Upper lobe of left lung (tissue), 6 donors: Measurements from ENCODE around the gene FRZB. TPM values are rescaled to one million over a fixed set of nuclear protein-coding genes. Genes with fewer than 3 reads are reported as not detected.

ENCODE experiments used
- ATAC-seq, 2 donors: fragments of 200-7000 bp; cut with Tn5 transposase; one replicate each; pipeline ENCODE4 v1.9.1; 2022; ENCODE audit warnings: mild to moderate bottlenecking in 2 of 2, moderate library complexity in 2 of 2; ENCODE audit not compliant: low FRiP score in 2 of 2
- DNase-seq, 2 donors: peaks; one replicate each; pipeline ENCODE4 v3.0.0-alpha.2; 2019 to 2020
- H3K27ac ChIP-seq, 4 donors: fragments of 200-600 bp; sonication (generic); one replicate each; pipeline ENCODE4 v1.5.1; 2016 to 2019
- H3K27me3 ChIP-seq, 4 donors: fragments of 200-600 bp; sonication (generic); one replicate each; pipeline ENCODE4 v1.5.1; 2017 to 2019
- H3K36me3 ChIP-seq, 4 donors: fragments of 200-600 bp; sonication (generic); one replicate each; pipeline ENCODE4 v1.5.1; 2016 to 2019
- H3K4me1 ChIP-seq, 4 donors: fragments of 200-600 bp; sonication (generic); one replicate each; pipeline ENCODE4 v1.5.1; 2018 to 2019
- H3K4me3 ChIP-seq, 4 donors: fragments of 200-600 bp; sonication (generic); one replicate each; pipeline ENCODE4 v1.5.1; 2017 to 2019; ENCODE audit warnings: mild to moderate bottlenecking in 2 of 4, moderate library complexity in 1 of 4
- H3K9me3 ChIP-seq, 4 donors: fragments of 200-600 bp; sonication (generic); one replicate each; pipeline ENCODE4 v1.5.1; 2018 to 2019
- EP300 ChIP-seq, 4 donors: sonication (generic); formaldehyde crosslinking; IDR thresholded peaks; one replicate each; pipeline ENCODE4 v1.5.1; 2017; ENCODE audit warnings: antibody characterized with exemption in 4 of 4, control low read depth in 2 of 4
- POLR2A ChIP-seq, 4 donors: fragments of 450-650 bp; IDR thresholded peaks; one replicate each; pipeline ENCODE4 v1.5.1; 2016 to 2017; ENCODE audit warnings: antibody characterized with exemption in 4 of 4, mild to moderate bottlenecking in 2 of 4
- POLR2AphosphoS5 ChIP-seq, 2 donors: sonication (generic); formaldehyde crosslinking; IDR thresholded peaks; one replicate each; pipeline ENCODE4 v1.5.1; 2017; ENCODE audit warnings: antibody characterized with exemption in 2 of 2
- WGBS, 2 donors: methylation state at CpG; one replicate each; pipeline ENCODE4 v1.1.5; 2017 to 2018; 5-methylcytosine and 5-hydroxymethylcytosine counted together
- total RNA-seq, 6 donors: library from RNA; depleted of rRNA in 4 of 6; stranded (reverse); fragments of >200 nt in 4 of 6; gene quantifications; one replicate each; pipeline versions ENCODE4 v1.1.0 to v1.2.1, GENCODE V29; 2016 to 2021
- TF ChIP-seq, protein P1 (sequence below), 6 experiments: fragments of 450-650 bp in 4 of 6; fragments of 200-600 bp in 2 of 6; sonication (generic) in 2 of 6; IDR thresholded peaks; one replicate each; pipeline ENCODE4 v1.5.1; 2016 to 2019; ENCODE audit warnings: antibody characterized with exemption in 6 of 6
- donor health status: DM: no; HTN: no; CAD: no; lungs with moderate emphysema.
- donor health status: DM: no; HTN: yes; CAD: no; lungs with severe emphysema.

Gene FRZB
- total RNA-seq, 6 donors from 2014 or later, result 0.39 to 5.7 (median 3.3) TPM; not detected in 1

DNA sequence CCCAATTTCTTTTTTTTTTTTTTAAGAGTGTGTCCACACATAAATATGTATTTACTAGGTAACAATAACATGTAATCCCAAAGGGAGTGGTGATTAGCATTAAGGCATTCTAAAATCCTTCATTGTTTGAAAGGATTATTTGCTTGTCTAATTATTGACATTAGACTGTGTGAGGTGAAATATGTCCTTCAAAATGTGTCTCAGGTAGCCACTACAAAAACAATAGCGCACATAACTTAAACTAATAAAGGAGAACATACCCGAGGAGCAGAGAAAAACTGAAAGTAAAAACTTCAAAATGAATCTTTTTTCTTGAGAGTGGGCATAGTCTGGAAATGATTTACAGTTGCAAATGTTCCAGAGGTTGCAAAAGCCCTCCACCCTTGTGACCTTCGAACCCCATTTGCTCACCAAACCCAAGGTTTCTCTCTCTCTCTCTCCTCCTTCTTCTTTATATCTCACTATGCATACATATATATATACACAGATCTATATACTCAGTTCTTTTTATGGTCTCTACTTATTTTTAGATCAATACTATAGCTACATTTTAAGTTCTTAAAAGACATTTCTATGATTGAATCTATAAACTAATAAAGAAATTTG is 24.4 kb upstream of the FRZB start:
- Histone ChIP-seq H3K27me3 (no peaks in the 10 kb centered on the region), H3K4me3 (no peak overlapping the region), H3K9me3 (no peaks in the 10 kb centered on the region), H3K36me3 (no peaks in the 10 kb centered on the region), H3K27ac (no peak overlapping the region), H3K4me1 (no peaks in the 10 kb centered on the region)
- TF ChIP-seq, protein P1, sequence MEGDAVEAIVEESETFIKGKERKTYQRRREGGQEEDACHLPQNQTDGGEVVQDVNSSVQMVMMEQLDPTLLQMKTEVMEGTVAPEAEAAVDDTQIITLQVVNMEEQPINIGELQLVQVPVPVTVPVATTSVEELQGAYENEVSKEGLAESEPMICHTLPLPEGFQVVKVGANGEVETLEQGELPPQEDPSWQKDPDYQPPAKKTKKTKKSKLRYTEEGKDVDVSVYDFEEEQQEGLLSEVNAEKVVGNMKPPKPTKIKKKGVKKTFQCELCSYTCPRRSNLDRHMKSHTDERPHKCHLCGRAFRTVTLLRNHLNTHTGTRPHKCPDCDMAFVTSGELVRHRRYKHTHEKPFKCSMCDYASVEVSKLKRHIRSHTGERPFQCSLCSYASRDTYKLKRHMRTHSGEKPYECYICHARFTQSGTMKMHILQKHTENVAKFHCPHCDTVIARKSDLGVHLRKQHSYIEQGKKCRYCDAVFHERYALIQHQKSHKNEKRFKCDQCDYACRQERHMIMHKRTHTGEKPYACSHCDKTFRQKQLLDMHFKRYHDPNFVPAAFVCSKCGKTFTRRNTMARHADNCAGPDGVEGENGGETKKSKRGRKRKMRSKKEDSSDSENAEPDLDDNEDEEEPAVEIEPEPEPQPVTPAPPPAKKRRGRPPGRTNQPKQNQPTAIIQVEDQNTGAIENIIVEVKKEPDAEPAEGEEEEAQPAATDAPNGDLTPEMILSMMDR (IDR thresholded peaks at IDR 0.05), result no peak
- no peak for TF ChIP-seq EP300 (IDR thresholded peaks at IDR 0.05)
- no peak for TF ChIP-seq POLR2AphosphoS5 (IDR thresholded peaks at IDR 0.05)
- no peak for TF ChIP-seq POLR2A (IDR thresholded peaks at IDR 0.05)
- ATAC-seq (no peak), DNase-seq (no peak)
- 54 to 65% methylated on average over 3 of the region's 3 CpGs for WGBS, 2 donors

DNA sequence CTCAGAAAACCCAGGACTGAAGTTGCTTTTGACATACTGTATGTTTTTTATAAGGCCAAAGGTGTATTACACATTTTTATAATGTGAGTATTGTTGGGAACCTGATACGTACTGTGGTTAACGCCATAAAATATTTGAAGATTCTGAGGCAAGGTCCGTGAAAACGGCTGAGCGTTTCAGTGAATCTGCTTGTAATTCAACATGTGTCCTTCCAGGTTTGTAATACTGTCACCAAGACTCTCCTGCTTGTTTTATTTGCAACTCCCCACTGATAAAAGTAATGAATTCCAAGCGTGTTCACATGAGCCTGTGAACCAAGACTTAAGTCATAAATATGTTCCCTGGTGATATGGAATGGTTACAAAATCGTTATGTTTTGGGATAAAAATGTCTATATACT is 23.9 kb upstream of the FRZB start:
- no peak for TF ChIP-seq POLR2A (IDR thresholded peaks at IDR 0.05)
- TF ChIP-seq, protein P1 (IDR thresholded peaks at IDR 0.05), result no peak
- no peak for TF ChIP-seq EP300 (IDR thresholded peaks at IDR 0.05)
- DNase-seq, result no peak
- Histone ChIP-seq H3K4me1 (no peaks in the 10 kb centered on the region), H3K27ac (no peak overlapping the region), H3K36me3 (no peaks in the 10 kb centered on the region), H3K27me3 (no peaks in the 10 kb centered on the region), H3K9me3 (no peaks in the 10 kb centered on the region), H3K4me3 (no peak overlapping the region)
- ATAC-seq, result no peak
- 83 to 86% methylated on average over 7 of the region's 7 CpGs for WGBS, 2 donors

- no peak for DNase-seq
- no peaks in the 10 kb centered on the region for H3K27me3 ChIP-seq
- no peak for TF ChIP-seq EP300 (IDR thresholded peaks at IDR 0.05)
- no peak for TF ChIP-seq POLR2AphosphoS5 (IDR thresholded peaks at IDR 0.05)
- TF ChIP-seq, protein P1 (IDR thresholded peaks at IDR 0.05), result no peak
- no peak for TF ChIP-seq POLR2A (IDR thresholded peaks at IDR 0.05)
- no peaks in the 10 kb centered on the region for H3K4me1 ChIP-seq
- no peak for ATAC-seq
- H3K9me3 ChIP-seq, result no peaks in the 10 kb centered on the region
- no peak overlapping the region for H3K27ac ChIP-seq
- WGBS, 2 donors, result 83 to 86% methylated on average over 4 of the region's 4 CpGs
- H3K36me3 ChIP-seq, result no peaks in the 10 kb centered on the region
- H3K4me3 ChIP-seq, result no peak overlapping the region
These were observed 21.4 kb upstream of the FRZB start for GRCh38 chr2:182887753-182888415.

DNA sequence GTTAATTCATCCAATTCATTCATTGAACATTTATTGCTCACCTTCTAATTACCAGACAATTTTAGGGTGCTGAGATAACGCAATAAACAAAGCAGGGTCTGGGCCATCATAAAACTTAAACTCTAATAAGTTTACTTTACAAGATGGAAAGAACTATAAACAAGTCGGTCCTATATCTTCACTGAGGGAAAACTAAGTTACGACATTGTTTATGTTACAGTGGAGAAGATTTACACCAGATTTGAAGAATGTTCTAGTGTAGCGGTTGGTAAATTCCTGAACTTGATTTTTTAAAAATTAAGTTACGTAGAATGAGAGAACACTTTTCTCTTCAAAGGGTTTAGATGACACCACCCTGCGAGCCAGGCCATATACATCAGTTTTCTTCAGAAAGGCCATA is 20.7 kb upstream of the FRZB start:
- TF ChIP-seq POLR2A (IDR thresholded peaks at IDR 0.05), result no peak
- TF ChIP-seq POLR2AphosphoS5 (IDR thresholded peaks at IDR 0.05), result no peak
- TF ChIP-seq, protein P1 (IDR thresholded peaks at IDR 0.05), result no peak
- TF ChIP-seq EP300 (IDR thresholded peaks at IDR 0.05), result no peak
- no peaks in the 10 kb centered on the region for H3K9me3 ChIP-seq
- ATAC-seq (no peak), DNase-seq (no peak)
- H3K36me3 ChIP-seq, result no peaks in the 10 kb centered on the region
- no peak overlapping the region for H3K4me3 ChIP-seq
- H3K4me1 ChIP-seq, result no peaks in the 10 kb centered on the region
- 62 to 70% methylated on average over 6 of the region's 6 CpGs for WGBS, 2 donors
- no peaks in the 10 kb centered on the region for H3K27me3 ChIP-seq
- no peak overlapping the region for H3K27ac ChIP-seq

GRCh38 chr2:182885771-182886170 is 19.3 kb upstream of the FRZB start:
- Histone ChIP-seq H3K4me3 (no peak overlapping the region), H3K27ac (no peak overlapping the region), H3K36me3 (no peaks in the 10 kb centered on the region), H3K27me3 (no peaks in the 10 kb centered on the region), H3K4me1 (no peaks in the 10 kb centered on the region), H3K9me3 (peaks cover 0 to 5% (median 0%) of the 10 kb centered on the region in 4 donors)
- TF ChIP-seq POLR2A (IDR thresholded peaks at IDR 0.05), result no peak
- no peak for TF ChIP-seq POLR2AphosphoS5 (IDR thresholded peaks at IDR 0.05)
- TF ChIP-seq, protein P1 (IDR thresholded peaks at IDR 0.05), result no peak
- no peak for TF ChIP-seq EP300 (IDR thresholded peaks at IDR 0.05)
- DNase-seq, result no peak
- WGBS, 2 donors, result 97% methylated on average over 1 of the region's 1 CpG
- ATAC-seq, result no peak
